Amniotic epithelial cell (primary cell): ENCODE measurements around the gene CA10.

Source experiments
- DNase-seq: peaks from one replicate; pipeline ENCODE4 v3.0.0-alpha.2; 2010; ENCODE audit warnings: low read depth

The CA10 gene

DNA sequence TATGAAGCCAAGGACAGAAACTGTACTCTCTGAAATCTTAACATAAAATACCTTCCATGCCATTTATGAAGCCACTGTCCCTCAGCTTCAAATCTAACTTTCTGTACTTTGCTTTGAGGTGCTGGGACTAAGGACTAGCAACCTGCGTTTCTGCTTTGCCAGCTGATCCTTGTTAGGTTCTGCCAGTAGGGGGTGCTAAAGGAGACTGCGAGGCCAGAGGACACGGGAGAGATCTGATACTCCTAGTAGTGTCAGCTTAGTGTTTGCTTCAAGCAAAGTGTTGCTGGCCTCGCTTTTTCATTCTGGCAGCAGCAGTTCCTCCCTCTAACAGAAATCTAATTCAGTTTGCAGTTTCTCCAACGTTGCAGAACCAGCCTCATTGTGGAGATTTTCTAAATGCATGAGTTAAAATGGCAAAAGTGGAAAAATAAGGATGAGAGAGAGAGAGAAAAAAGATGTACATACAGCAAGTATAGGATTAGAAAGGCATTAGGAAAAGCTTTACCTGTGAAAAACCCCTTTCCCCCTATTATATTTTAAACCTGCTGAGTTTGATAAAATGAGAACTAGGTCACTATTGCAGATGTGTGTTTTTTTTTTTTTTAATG is 297.5 kb downstream of the CA10 start:
- no peak for DNase-seq

DNA sequence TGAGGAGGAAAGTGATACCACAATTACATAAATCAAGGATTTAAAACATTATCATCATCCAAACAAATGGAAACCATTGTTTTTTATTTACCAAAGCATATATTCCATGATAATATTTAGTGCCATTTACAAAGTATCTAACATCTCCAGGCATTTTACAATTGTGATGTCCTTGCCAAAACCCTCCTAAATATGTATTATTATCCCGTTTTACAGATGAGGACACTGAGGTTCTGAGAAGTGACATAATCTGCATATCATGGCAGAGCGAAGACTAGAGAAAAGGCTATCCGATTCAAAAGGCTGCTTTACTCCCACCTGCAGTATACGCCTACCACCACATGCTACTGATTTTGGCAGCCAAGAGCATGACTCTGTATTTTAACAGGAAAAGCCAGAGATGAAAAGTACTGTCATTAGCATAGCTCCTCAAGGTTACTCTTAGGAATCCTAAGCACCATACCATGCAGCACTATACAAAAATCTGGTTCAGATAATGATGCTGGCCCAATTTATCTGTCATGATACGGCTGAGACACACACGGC is 301.4 kb downstream of the CA10 start:
- no peak for DNase-seq

DNA sequence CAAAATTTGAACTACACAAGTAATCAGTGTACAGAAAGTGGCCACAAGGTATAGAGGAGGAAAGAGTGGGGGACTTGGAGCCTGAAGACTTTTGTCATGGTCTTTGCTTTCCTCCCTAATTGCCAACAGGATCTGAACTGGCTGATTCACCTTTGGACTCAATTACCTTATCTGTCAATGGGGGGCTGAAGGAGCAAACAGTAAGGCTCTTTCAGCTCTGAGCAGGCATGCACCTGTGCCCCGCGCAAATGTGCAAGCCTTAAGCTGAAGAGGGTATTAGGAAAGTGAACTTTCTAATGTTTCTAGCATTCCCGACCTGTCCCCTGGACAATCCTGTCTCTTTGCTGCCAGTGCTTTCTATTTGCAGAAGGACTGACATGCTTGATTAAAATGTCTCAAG is 302.7 kb downstream of the CA10 start:
- no peak for DNase-seq

DNA sequence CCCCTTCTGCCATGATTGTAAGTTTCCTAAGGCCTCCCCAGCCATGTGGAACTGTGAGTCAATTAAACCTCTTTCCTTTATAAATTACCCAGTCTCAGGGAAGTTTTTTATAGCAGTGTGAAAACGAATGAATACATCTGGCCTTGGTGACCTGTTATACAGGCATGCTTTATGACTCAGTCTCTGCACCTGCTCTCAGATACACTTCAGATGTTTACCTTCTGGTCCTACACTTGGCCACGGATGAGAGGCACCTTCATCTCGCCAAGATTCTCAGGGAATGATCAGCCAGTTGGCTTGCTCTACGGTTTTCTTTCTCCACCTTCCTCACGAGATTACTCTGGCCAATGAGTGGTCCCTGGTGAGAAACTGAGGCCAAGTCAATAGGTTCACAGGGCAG is 304.7 kb downstream of the CA10 start:
- DNase-seq, result no peak

GRCh38 chr17:51852603-51853002 is 305.9 kb downstream of the CA10 start:
- no peak for DNase-seq

DNA sequence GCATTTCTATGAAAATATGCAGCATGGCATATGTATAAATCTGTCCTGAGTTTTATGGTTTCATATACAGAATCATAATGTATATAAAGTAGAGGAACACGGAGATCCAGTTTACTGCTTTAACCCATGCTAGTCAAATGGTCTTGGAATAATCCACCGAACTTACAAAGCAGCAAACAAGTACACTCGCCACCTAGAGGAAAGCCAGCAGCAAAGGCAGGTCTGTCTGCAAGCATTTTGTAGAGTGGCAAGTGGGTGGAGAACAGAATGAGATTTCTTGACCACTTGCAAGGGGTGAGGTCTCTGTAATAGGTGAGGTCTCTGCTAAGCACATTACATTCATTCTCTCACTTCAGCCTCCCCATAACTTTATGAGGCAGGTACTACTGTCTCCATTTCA is 308.3 kb downstream of the CA10 start:
- DNase-seq, result no peak

DNA sequence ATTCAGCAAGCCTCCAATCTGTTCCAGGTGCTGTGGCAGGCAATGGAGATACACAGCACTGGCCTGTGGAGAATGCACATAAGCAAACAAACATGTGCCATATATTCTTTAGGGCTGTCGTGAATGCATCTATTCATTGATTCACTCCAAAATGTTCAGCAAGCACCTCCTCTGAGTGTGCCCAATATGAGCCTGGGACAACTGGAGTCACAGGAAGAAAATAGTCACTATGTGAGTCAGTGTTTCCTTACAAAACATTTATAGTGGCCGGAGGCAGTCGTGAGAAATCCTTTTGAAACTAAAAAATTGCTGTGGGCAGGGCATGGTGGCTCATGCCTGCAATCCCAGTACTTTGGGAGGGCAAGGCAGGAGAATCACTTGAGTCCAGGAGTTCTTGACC is 310.1 kb downstream of the CA10 start:
- no peak for DNase-seq

- no peak for DNase-seq
Observed at GRCh38 chr17:51846566-51846965, 311.9 kb downstream of the CA10 start.

DNA sequence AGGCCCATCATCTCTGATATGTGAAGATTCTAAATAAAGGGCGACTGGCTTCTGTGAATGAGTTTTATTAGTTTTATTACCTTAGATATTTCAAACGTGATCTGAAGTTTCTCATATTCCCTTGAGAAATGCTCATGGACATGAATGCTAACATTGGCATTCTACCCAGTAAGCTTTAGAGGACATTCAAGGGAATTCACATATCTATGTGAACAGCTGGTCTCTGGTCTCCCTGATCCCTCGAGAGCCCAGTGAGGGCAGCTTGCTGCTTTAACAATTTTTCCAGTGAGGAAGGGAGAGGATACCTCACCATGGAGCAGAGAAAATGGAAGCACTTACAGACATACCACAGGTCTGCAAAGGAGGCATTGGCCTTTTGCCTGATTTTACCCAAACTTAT is 312.7 kb downstream of the CA10 start:
- no peak for DNase-seq

- no peak for DNase-seq
Observed at GRCh38 chr17:51842763-51843162, 315.8 kb downstream of the CA10 start.

GRCh38 chr17:51841669-51842068 is 316.8 kb downstream of the CA10 start:
- no peak for DNase-seq

GRCh38 chr17:51840688-51841087 is 317.8 kb downstream of the CA10 start:
- DNase-seq, result no peak

GRCh38 chr17:51833620-51834019 is 324.9 kb downstream of the CA10 start:
- DNase-seq, result no peak

DNA sequence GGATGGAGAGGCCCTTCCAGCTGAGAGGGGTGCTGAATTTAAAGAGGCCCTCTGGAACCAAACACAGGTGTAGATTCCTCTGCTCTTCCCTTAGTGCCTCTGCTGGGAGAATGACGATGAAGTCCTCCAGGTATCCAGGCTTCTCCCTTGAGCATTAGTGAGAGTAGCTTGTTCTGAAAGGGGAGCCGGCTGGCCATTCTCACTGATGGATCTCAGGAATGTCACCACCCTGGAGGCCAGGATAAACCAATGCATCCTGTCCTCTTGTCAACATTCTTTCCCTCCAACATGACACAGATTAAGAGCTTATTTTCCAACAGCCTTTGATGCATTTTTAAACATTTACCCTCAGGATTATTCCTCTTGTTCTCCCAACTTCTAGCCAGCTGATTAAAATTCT is 325.5 kb downstream of the CA10 start:
- no peak for DNase-seq

DNA sequence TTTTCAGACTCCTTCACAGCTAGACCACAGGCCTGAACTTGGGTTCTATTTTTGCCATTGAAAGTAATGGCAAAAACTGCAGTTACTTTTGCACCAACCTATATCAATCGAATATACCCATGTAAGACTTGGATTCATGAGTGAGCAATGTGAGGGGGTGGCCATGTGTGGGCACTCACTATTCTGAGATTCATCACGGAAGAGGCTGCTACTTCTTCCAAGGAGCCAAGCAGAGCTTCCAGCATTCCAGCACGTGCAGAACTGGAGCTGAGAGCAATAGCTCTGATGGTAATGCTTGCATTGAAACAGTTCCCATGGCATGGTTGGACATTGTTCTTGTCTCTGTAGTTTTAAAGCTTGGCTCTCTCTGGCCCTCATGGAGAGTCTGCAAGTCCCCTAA is 327.6 kb downstream of the CA10 start:
- DNase-seq, result no peak

GRCh38 chr17:51830451-51830850 is 328.1 kb downstream of the CA10 start:
- DNase-seq, result no peak

- DNase-seq, result no peak
Observed at GRCh38 chr17:51828901-51829300, 329.6 kb downstream of the CA10 start.

- DNase-seq, result no peak
Observed at GRCh38 chr17:51827140-51827539, 331.4 kb downstream of the CA10 start.

GRCh38 chr17:51820766-51821165 is 337.7 kb downstream of the CA10 start:
- no peak for DNase-seq

DNA sequence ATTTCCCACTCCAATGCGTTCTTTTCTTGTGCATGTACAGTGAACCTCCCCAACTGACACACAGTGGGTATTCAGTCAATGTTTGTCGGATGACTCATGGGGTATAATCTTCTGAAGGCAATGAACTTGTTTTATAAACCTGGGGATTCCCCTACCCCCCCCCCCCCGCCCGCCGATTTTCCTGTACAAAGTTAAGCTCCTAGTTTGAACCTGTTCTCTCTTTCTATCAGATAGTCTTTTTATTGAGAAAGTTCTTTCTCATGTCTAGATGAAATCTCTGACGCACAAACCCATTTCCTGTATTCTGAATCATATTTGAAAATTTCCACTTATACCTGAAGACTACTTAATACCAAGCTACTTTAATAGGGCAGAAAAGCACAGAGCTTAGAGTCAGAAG is 338.3 kb downstream of the CA10 start:
- DNase-seq, result no peak

DNA sequence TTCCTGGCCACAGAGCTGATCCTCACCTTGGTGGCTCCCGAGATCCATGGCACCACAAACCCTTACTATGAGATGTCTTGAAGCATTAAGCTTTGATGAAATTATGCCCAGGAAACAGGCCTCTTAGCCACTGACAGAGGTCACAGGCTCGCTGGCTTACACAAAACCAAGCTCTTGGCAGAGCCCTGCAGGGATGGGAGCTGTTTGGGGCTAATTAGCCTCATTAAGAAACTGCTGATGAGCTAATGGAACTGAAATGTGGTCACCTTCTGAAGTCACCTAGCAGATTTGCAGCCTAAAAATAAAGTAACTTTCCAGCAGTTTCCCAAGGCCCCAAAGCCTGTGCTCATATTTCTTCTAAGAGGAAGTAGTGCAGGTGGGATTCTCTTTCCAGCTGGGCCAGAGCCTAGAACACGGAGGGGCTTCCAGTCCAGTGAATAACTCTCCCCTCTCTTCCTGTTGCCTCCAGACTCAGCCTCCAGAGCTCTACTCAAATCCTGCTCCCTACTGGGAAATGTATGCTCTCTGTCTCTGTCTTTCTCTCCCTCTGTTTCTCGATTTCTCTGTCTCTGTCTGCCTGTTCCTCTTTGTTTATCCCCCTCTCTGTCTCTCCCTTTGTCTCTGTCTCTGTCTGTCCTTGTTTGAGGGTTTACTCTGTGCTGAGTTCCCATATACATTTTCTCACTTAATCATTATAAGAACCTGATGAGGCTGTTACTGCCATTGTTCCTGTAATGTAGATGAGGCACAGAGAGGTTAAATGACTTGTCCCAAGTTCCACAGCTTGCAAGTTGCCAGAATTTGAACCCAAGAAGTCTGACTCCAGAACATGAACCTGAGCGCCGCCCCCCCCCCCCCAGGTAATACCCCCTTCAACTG is 338.9 kb downstream of the CA10 start:
- DNase-seq, result no peak

DNA sequence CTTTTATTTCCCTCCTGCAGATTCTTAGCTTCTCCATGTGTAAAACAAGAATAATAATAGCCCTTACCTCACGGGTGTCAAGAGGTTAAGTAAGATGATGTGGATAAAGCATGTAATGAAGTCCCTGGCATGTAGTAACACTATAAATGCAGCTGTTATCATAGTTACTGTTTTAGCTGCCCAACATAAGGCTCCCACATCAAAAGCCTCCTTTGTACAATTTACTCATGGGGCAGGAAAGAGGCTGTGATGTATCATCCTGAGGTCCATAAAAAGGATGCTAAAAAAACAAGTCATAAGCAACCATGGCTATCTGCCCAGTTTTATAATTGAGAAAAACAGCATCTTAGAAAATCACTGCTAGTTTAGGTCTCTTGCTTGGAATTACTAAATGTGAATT is 339.7 kb downstream of the CA10 start:
- no peak for DNase-seq

DNA sequence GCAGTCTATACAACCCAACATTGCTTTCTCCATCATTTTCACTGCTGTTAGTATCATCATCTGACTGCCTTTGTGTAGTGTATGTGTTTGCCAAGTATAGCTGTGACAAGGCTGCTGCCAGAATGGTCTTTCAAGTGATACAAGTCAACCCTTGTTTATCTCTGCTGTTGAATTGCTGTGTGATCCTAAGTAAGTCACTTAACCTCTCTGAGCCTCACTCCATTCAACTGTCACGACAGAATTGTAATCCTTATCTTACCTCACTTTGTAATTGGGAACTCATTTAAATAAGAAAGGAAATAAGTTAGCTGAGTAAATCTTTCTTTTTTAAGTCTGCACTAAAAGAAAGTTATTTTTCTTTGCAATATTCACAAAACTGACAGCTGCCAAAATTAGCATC is 340.6 kb downstream of the CA10 start:
- no peak for DNase-seq

GRCh38 chr17:51817117-51817516 is 341.4 kb downstream of the CA10 start:
- no peak for DNase-seq
